ENCODE data around the gene DAB1.

Gene DAB1

DNA sequence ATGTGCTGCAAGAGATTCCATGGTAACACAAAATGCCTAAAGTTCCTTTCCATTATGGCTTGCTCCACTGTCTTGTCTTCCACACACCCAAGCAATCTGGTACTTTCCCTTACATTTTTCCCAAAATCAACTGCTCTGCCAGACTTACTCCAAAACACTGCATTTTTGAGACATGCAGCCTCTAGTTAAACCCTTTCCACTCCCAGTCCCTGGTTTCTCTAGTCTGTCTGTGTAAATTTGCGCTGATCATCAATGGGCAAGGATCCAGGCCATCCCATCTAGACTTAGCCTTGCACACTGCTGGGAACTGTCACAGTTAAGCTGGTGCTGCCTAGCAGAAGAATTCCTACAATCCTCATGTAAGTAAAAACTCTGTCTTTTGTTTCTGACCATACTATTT, 47.8 kb downstream of the DAB1 start:
- TF ChIP-seq, protein P1, sequence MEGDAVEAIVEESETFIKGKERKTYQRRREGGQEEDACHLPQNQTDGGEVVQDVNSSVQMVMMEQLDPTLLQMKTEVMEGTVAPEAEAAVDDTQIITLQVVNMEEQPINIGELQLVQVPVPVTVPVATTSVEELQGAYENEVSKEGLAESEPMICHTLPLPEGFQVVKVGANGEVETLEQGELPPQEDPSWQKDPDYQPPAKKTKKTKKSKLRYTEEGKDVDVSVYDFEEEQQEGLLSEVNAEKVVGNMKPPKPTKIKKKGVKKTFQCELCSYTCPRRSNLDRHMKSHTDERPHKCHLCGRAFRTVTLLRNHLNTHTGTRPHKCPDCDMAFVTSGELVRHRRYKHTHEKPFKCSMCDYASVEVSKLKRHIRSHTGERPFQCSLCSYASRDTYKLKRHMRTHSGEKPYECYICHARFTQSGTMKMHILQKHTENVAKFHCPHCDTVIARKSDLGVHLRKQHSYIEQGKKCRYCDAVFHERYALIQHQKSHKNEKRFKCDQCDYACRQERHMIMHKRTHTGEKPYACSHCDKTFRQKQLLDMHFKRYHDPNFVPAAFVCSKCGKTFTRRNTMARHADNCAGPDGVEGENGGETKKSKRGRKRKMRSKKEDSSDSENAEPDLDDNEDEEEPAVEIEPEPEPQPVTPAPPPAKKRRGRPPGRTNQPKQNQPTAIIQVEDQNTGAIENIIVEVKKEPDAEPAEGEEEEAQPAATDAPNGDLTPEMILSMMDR (IDR thresholded peaks at IDR 0.05; ENCODE audit: control insufficient read depth, insufficient read depth, low read depth, low read length, missing control alignments) = no peak
- no peak overlapping the region for H3K4me3 ChIP-seq (ENCODE audit: control insufficient read depth, low read depth, low read length)
- DNase-seq (ENCODE audit: low read depth) = no peak

DNA sequence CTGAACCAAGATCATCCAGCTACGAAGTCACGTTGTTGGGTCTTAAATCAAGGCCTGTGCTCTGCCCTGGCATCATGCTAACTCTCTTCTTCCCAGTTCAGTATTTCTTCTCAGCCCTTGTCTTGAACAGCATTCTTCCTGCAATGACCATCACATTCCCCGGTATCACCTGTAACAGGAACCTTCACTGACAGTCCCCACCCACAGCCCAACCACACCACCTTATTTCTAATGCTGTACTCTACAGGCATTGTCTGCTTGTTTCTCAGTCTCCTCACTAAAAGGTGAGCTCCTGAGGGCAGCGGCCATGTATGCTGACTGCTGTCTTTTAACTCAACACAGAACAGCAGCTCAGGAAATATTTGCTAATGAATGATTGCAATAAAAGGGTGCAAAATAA, 54.0 kb downstream of the DAB1 start:
- TF ChIP-seq, protein P1 (IDR thresholded peaks at IDR 0.05; ENCODE audit: control insufficient read depth, insufficient read depth, low read depth, low read length, missing control alignments) = no peak
- no peak for DNase-seq (ENCODE audit: low read depth)
- H3K4me3 ChIP-seq (ENCODE audit: control insufficient read depth, low read depth, low read length) = no peak overlapping the region

DNA sequence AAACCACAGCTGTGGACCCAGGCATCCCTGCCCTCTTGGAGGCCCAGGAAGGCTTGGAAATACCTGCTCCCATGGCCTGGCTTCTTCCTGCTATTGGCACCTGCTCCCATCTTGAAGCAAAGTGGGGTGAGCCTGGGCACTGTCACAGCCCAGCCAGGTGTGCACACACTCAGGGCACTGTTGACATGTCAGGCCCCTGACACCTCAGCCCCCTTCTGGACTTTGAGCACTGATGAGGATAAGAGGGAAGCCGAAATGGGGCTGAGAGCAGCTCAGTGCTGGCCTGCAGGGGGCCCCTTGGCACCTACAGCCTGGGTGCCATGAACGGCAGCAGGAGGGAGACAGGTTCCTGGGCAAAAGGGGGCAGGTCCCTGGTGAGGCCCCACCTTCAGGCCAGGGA, 55.9 kb downstream of the DAB1 start:
- no peak for DNase-seq (ENCODE audit: low read depth)
- no peak overlapping the region for H3K4me3 ChIP-seq (ENCODE audit: control insufficient read depth, low read depth, low read length)
- TF ChIP-seq, protein P1 (IDR thresholded peaks at IDR 0.05; ENCODE audit: control insufficient read depth, insufficient read depth, low read depth, low read length, missing control alignments) = no peak

DNA sequence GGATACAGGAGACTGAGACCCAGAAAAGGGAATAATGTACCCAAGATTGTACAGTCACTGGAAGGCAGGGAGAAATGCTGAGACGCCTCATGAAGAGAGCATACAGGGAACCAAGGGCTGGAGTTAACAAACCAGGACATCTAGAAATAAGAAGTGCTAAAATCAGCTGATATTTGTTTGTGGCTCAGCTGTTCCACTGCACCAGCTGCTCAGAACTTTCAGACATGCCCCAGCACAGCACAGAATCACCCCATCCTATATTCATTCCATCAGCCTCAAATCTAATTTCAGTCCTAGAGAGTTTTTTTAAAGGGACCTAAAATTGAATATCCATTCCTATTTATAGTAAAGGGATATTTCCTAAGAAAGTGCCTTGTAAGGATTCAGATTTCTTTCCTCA, 60.2 kb downstream of the DAB1 start:
- DNase-seq (ENCODE audit: low read depth) = no peak
- no peak overlapping the region for H3K4me3 ChIP-seq (ENCODE audit: control insufficient read depth, low read depth, low read length)
- TF ChIP-seq, protein P1 (IDR thresholded peaks at IDR 0.05; ENCODE audit: control insufficient read depth, insufficient read depth, low read depth, low read length, missing control alignments) = no peak

DNA sequence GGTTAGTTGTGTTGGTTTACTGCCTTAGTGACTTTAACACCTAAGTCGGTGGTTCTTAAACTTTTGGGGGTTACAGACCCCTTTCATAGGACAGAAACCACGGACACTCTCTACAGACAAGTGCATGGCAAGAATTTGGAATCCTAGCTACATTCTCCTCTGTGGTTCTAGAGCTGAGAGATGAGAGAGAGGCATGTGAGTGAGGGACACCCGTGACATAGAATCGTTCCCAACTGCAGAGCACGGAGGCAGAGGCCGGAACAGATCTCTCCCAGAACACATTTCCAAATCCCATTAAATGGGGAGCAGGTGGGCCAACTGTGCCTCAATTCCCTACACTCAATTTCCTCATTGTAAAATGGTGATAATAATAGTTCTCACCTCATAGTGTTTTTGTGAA, 60.7 kb downstream of the DAB1 start:
- no peak for DNase-seq (ENCODE audit: low read depth)
- TF ChIP-seq, protein P1 (IDR thresholded peaks at IDR 0.05; ENCODE audit: control insufficient read depth, insufficient read depth, low read depth, low read length, missing control alignments) = no peak

DNA sequence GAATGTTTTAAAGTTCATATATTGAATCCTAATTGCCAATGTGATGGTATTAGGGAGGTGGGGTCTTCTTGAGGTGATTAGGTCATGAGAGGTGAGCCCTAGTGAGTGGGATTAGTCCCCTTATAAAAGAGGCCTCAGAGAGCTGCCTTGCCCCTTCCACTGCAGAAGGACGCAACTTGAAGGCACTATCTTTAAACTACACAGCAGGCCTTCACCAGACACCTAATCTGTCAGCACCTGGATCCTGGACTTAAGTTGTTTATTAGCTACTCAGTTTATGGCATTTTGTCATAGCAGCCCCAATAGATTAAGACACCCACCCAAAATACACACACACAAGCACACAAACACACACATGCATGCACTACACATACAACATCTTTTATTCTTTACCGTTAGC, 61.4 kb downstream of the DAB1 start:
- no peak for DNase-seq (ENCODE audit: low read depth)
- H3K4me3 ChIP-seq (ENCODE audit: control insufficient read depth, low read depth, low read length) = no peak overlapping the region
- TF ChIP-seq, protein P1 (IDR thresholded peaks at IDR 0.05; ENCODE audit: control insufficient read depth, insufficient read depth, low read depth, low read length, missing control alignments) = no peak

More for the DNA sequence above, 60.7 kb downstream of the DAB1 start:
- no peak overlapping the region for H3K4me3 ChIP-seq (ENCODE audit: control insufficient read depth, low read depth, low read length)

DNA sequence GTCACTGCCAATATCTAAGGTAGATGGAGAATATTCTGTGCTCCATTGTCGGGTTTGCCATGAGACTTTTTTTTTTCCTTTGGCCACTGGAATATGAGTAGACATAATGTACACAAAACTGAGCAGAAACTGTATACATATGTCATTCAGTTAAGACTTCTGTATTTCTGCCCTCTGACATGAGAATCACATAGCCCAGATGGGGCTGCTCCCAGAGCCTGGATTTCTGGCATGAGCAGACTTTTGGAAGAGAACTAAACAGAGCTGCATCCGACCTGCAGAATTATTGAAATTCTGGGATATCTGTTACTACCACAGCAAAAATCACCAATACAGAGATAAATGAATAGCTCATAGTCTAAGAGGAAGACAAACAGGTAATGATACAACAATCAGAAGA, 62.3 kb downstream of the DAB1 start:
- DNase-seq (ENCODE audit: low read depth) = no peak
- TF ChIP-seq, protein P1 (IDR thresholded peaks at IDR 0.05; ENCODE audit: control insufficient read depth, insufficient read depth, low read depth, low read length, missing control alignments) = no peak
- H3K4me3 ChIP-seq (ENCODE audit: control insufficient read depth, low read depth, low read length) = no peak overlapping the region
